Muscle layer of duodenum (tissue), 2 donors: ENCODE measurements around the gene WDR5.

Experiments used
- H3K27ac ChIP-seq: one replicate; pipeline ENCODE4 v1.7.0; 2013; ENCODE audit warnings: mild to moderate bottlenecking, low read length
- H3K27me3 ChIP-seq: one replicate; pipeline ENCODE4 v1.7.0; 2013; ENCODE audit warnings: low read depth, mild to moderate bottlenecking, control low read depth, low read length
- H3K36me3 ChIP-seq, 2 donors: one replicate each; pipeline ENCODE4 v1.7.0; 2013; ENCODE audit warnings: low read length in 2 of 2, control low read depth in 1 of 2, mild to moderate bottlenecking in 1 of 2; ENCODE audit not compliant: insufficient read depth in 2 of 2, control insufficient read depth in 1 of 2
- H3K4me1 ChIP-seq, 2 donors: one replicate each; pipeline ENCODE4 v1.7.0; 2013; ENCODE audit warnings: low read length in 2 of 2, mild to moderate bottlenecking in 2 of 2, control low read depth in 1 of 2, moderate library complexity in 1 of 2; ENCODE audit not compliant: insufficient read depth in 2 of 2, control insufficient read depth in 1 of 2
- H3K4me3 ChIP-seq, 2 donors: one replicate each; pipeline ENCODE4 v1.7.0; 2013; ENCODE audit warnings: low read length in 2 of 2, low read depth in 1 of 2, mild to moderate bottlenecking in 1 of 2
- H3K9me3 ChIP-seq, 2 donors: one replicate each; pipeline ENCODE4 v1.7.0; 2013; ENCODE audit warnings: low read length in 2 of 2, control low read depth in 1 of 2, mild to moderate bottlenecking in 1 of 2; ENCODE audit not compliant: control insufficient read depth in 1 of 2
- donor health status: healthy.

WDR5 gene

DNA sequence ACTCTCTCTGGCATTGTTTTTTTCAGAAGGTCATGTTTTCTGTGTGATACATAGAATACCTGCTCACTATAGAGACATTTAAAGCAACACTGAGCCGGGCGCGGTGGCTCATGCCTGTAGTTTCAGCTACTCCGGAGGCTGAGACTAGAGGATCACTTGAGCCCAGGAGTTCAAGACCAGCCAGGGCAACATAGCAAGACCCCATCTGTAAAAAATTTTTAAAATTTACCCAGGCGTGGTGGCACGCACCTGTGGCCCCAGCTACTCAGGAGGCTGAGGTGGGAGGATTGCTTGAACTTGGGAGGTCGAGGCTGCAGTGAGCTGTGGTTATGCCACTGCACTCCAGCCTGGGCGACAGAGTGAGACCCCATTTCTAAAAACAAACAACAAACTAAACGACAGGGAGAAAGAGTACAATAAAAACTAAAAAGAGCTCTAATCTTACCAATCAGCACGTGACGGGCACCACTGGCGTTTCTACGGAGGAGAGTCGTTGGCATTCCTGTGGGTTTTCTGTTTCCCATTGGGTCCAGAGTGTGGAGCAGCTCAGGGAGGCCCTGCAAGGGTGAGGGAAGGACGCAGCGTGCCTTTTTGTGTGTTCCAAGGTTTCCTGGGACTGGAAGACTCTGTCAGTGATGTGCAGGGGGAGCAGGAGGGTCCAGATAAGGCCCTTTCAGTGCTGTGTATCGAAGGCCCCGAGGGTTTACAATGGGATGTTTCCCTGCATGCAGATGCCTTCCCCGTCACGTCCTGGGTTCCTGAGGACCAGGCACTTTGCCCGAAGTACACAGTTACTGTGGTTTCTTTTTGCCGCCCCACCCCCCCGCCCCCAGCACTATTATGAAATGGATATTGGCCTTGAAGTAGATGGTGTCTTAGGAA, 35.7 kb downstream of the WDR5 start:
- Histone ChIP-seq H3K27ac (no peak overlapping the region), H3K9me3 (no peaks in the 10 kb centered on the region), H3K27me3 (no peaks in the 10 kb centered on the region), H3K4me1 (peaks cover 0 to 28% of the 10 kb centered on the region in 2 donors), H3K36me3 (no peaks in the 10 kb centered on the region), H3K4me3 (no peak overlapping the region)

DNA sequence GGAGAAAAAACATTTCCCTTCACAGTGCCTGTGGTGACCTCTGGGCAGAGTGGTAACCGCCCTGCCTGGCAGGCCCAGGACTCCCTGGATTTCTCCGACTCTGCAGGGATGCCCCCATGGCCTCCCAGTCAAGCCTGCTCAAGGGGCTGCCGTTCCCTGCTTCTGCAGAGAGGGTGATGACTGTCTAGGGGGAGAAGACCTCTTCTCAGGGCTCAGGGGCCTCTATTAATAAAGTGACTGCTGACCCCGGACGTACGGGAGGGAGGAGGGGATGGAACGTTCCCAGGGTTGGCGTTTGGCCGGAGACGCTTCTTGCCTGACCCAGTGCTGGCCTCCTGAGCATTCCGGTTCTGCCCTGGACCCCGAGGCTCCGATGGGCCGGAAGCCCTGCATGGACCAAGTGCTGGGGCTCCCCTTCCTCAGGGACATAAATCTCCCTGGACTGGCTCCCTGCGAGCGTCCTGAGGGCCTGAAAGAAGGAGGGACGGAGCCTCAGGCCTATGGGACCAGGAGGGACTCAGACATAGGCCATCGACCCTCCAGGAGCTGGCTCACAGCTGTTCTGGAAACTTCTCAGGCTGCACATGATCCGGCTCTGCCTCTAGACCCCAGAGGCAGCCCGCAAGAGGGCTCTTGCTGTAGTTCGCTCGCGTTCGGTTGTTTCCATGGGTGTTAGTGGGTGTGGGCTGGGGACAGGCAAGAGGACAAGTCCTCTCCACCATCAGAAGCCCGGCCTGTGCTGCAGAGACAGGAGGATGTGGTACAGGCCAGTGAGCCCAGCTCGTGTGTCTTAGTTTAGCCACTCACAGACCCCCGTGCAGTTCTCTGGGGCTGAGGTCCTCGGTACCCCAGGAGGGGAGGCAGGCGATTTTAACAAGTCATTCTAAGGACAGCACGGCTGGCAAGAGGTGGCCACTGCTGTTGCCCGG, 36.6 kb downstream of the WDR5 start:
- H3K36me3 ChIP-seq, result no peaks in the 10 kb centered on the region
- no peaks in the 10 kb centered on the region for H3K9me3 ChIP-seq
- no peak overlapping the region for H3K4me3 ChIP-seq
- H3K4me1 ChIP-seq, result peaks cover 0 to 29% of the 10 kb centered on the region in 2 donors
- H3K27ac ChIP-seq, result no peak overlapping the region
- no peaks in the 10 kb centered on the region for H3K27me3 ChIP-seq

DNA sequence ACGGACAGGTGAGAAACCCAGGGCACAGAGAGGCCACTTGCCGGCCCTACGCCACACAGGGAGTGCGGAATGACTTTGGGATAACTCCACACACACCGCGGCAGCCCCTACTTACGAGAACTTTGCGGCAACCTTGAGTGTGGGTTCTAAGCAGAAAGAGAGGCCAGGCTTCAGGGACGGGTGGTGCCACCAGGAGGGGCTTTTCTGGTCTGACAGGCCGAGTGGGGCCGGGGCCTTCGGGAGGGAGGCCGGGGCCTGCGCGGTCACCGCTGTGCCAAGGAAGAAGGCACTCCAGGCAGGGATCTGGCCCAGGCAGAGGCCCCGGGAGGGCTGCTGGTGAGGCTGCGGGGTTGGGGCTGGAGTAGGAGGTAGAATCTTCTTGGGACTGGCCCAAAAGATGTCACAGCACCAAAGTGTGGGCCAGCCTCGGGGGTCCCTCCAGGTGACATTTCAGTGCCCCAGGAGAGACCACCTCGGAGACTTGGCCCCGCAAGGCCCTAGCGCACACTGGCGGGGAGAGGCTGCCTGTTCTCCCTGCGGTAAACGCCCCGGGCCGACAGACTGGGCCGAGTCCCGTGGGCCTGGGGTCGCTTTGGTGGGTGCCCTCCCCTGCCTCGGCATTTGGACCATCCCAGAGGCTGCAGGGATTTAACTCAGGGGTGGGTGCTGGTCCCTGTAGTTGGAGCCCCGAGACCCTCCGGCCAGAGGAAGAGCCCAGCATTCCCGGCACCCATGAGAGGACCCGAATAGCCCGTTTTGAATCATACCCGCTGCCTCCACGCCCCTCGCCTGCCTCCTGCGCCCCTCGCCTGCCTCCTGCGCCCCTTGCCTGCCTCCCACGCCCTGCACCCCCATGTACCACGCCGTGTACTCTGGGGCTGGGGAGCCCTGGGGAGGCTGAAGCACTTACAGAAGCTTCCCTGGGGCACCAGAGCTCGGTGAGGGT, 37.5 kb downstream of the WDR5 start:
- Histone ChIP-seq H3K27ac (no peak overlapping the region), H3K9me3 (no peaks in the 10 kb centered on the region), H3K4me3 (no peak overlapping the region), H3K27me3 (no peaks in the 10 kb centered on the region), H3K4me1 (peaks cover 0 to 34% of the 10 kb centered on the region in 2 donors), H3K36me3 (no peaks in the 10 kb centered on the region)

DNA sequence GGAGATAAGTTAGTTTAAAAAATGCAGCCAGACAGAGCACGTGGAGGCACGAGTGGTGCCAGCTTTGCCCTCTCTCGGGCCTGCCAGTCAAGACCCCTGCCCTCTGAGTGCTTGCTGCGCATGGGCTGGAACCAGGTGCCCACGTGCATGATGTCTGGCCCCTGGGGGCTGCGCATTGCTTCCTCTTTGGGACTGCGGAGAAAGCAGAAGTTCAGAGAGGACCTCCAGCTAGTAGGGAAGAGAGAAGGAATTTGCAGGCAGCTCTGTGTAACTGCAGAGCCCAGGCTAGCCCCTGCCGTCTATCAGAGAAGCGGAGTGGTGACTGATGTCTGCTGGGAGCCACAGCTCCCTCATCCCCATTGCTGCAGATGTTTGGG, 38.2 kb downstream of the WDR5 start:
- H3K4me3 ChIP-seq, result no peak overlapping the region
- H3K9me3 ChIP-seq, result no peaks in the 10 kb centered on the region
- no peaks in the 10 kb centered on the region for H3K36me3 ChIP-seq
- H3K27ac ChIP-seq, result no peak overlapping the region
- peaks cover 0 to 39% of the 10 kb centered on the region in 2 donors for H3K4me1 ChIP-seq
- no peaks in the 10 kb centered on the region for H3K27me3 ChIP-seq

DNA sequence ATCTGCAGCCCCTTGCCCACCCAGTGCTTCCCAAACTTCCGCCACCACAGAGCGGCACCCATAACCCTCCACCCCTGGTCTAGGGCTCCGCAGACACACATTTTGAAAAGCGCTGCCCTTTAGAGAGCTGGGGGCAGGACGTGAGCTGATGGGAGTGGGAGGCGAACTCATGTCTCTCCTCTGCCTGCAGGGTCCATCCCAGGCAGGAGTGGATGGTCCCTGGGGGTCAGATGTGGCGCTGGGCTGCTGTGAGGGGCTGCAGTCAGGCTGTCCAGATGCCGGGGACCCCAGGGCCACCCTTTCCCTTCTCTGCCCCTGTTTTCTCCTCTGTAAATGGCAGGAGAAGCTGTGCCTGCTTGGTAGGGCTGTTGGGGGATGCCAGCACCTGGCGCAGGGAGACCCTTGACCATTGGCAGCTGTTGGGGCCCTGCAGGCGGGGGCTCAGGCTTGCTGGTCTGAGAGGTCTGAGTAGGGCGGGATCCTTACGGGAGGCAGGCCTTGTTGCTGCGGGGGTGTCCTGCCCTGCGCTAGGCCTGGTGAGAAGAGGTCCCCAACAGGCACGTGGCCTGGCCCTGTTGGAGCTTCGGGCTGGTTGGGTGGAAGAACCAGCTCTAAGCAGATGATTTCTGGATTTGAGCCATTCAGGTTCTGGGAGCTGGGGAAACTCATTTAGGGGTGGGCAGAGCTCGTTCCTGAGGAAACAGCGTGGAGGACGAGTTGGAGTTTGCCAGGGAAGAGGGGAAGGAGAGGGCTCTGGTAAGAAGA, 38.8 kb downstream of the WDR5 start:
- no peak overlapping the region for H3K27ac ChIP-seq
- H3K36me3 ChIP-seq, result no peaks in the 10 kb centered on the region
- H3K27me3 ChIP-seq, result no peaks in the 10 kb centered on the region
- H3K9me3 ChIP-seq, result no peaks in the 10 kb centered on the region
- H3K4me3 ChIP-seq, result no peak overlapping the region
- peaks cover 0 to 39% of the 10 kb centered on the region in 2 donors for H3K4me1 ChIP-seq

DNA sequence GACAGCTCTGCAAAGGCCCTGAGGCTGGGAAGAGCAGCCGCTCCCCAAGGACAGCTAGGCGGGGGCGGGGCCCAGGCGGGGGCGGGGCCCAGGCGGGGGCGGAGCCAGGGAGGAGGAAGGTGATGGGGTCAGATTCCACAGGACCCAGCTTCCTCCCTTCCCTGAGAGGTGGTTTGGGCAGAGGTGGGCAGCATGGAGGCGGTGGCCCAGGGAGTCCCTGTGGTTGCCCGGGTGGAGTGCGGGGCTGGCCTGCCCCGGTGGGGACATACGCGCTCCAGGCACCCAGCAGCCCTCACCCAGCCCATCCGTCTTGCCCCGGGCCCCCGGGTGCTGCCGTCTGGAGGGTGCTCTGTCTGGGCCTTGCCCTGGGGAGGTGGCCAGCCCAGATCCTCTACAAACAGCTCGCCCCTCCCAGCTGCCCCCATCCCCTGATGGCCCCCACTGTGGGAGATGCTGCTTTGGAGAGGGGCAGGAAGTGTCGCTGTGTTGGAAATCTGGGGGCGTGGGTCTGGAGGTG, 39.5 kb downstream of the WDR5 start:
- no peaks in the 10 kb centered on the region for H3K36me3 ChIP-seq
- H3K27ac ChIP-seq, result no peak overlapping the region
- no peaks in the 10 kb centered on the region for H3K9me3 ChIP-seq
- no peaks in the 10 kb centered on the region for H3K27me3 ChIP-seq
- no peak overlapping the region for H3K4me3 ChIP-seq
- peaks cover 0 to 39% of the 10 kb centered on the region in 2 donors for H3K4me1 ChIP-seq

DNA sequence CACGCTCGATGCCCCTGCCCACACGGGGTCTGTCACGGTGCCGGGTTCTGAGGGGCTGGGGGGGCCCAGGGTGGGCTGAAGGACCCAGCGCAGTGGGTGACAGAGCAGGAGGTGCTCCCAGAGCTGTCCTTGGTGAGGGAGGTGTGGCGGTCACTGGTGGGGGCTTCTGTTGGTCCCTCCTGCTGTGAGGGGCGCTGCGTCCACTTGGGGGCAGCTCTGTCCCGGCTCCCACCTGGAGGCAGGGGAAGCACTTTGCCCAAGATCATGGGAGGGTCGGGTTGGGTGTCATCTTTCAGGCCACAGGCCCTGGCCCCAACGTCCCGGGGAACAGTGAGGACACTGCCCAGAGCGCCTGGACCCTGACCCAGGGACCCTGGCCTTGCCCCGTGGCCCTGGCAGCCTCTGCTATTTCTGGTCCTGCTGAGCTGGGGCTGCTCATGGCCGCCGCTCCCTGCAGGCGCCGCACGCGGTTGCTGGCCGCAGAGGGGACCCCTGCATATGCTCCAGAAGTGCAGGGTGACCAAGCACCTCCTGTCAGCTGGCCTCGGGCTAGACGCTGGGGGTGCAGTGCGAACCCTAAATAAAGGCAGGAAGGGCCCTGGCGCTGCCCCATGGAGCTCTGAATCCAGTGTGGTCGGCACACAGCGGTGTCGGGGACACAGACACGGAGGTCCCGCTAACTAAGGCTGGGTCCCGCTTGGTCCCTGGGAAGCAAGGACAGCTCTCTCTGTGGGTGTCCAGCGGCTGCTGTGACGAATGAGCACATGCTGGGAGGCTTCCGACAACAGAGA, 40.1 kb downstream of the WDR5 start:
- no peaks in the 10 kb centered on the region for H3K27me3 ChIP-seq
- H3K27ac ChIP-seq, result no peak overlapping the region
- no peaks in the 10 kb centered on the region for H3K36me3 ChIP-seq
- peaks cover 0 to 39% of the 10 kb centered on the region in 2 donors for H3K4me1 ChIP-seq
- H3K4me3 ChIP-seq, result peak overlapping the region in 1 of 2 donors; percentile 8
- no peaks in the 10 kb centered on the region for H3K9me3 ChIP-seq

DNA sequence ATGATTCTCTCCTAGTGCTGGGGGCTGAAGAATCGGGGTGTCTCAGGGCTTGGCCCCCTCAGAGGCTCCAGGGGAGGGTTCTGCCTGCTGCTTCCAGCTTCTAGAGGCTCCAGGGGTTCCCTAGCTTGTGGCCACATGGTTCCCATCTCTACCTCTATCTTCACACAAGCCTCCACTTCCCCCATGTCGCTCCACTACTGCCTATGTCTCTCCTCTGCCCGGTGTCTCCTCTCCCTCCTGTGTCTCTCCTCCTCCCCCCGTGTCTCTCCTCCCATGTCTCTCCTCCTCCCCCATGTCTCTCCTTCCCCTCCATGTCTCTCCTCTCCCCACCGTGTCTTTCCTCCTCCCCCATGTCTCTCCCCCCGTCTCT, 40.7 kb downstream of the WDR5 start:
- peak overlapping the region in 1 of 2 donors; percentile 8 for H3K4me3 ChIP-seq
- no peak overlapping the region for H3K27ac ChIP-seq
- no peaks in the 10 kb centered on the region for H3K9me3 ChIP-seq
- H3K4me1 ChIP-seq, result peaks cover 0 to 39% of the 10 kb centered on the region in 2 donors
- no peaks in the 10 kb centered on the region for H3K27me3 ChIP-seq
- H3K36me3 ChIP-seq, result no peaks in the 10 kb centered on the region

DNA sequence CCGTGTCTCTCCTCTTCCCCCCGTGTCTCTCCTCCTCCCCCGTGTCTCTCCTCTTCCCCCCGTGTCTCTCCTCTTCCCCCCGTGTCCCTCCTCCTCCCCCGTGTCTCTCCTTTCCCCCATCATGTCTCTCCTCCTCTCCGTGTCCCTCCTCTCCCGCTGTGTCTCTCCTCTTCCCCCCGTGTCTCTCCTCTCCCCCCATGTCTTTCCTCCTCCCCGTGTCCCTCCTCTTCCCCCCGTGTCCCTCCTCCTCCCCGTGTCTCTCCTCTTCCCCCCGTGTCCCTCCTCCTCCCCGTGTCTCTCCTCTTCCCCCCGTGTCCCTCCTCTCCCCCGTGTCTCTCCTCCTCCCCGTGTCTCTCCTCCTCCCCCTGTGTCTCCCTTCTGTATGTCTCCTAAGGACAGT, 41.3 kb downstream of the WDR5 start:
- no peaks in the 10 kb centered on the region for H3K27me3 ChIP-seq

More for the DNA sequence above, 41.3 kb downstream of the WDR5 start:
- Histone ChIP-seq H3K4me1 (peaks cover 0 to 39% of the 10 kb centered on the region in 2 donors), H3K36me3 (no peaks in the 10 kb centered on the region), H3K27ac (no peak overlapping the region), H3K4me3 (no peak overlapping the region), H3K9me3 (no peaks in the 10 kb centered on the region)
